Activated CD4-positive, alpha-beta T cell treated with anti-CD3 and anti-CD28 coated beads, Interleukin-2, amount 50 U/mL, for 1 hour (primary cell): ENCODE data around the gene OPHN1.

Experiments
- DNase-seq: peaks from one replicate; pipeline ENCODE4 v3.0.0-alpha.2; 2020

The OPHN1 gene

GRCh38 chrX:68433155-68433980 is at the start of gene OPHN1:
OPHN1 (minus strand) TSS chrX:68433495; CDS start chrX:68433020, 475 bp downstream.
- peak; percentile 0 for DNase-seq

GRCh38 chrX:68480969-68481368 is 47.7 kb upstream of the OPHN1 start:
- DNase-seq: no peak

- DNase-seq: no peak
Observed at GRCh38 chrX:68464796-68465195, 31.5 kb upstream of the OPHN1 start.

GRCh38 chrX:68463880-68464279 is 30.6 kb upstream of the OPHN1 start:
- no peak for DNase-seq

- peak; percentile 2 for DNase-seq
Observed at GRCh38 chrX:68462653-68463052, 29.4 kb upstream of the OPHN1 start.

GRCh38 chrX:68462197-68462596 is 28.9 kb upstream of the OPHN1 start:
- DNase-seq: no peak

- DNase-seq: no peak
Observed at GRCh38 chrX:68461576-68461975, 28.3 kb upstream of the OPHN1 start.

GRCh38 chrX:68461093-68461492 is 27.8 kb upstream of the OPHN1 start:
- DNase-seq: no peak

GRCh38 chrX:68455151-68455510 is 21.8 kb upstream of the OPHN1 start:
- no peak for DNase-seq

GRCh38 chrX:68454476-68455150 is 21.3 kb upstream of the OPHN1 start:
- no peak for DNase-seq

GRCh38 chrX:68451720-68452119 is 18.4 kb upstream of the OPHN1 start:
- no peak for DNase-seq

GRCh38 chrX:68443155-68443868 is 10.0 kb upstream of the OPHN1 start:
- DNase-seq: no peak

- no peak for DNase-seq
Observed at GRCh38 chrX:68440940-68441339, 7.6 kb upstream of the OPHN1 start.

- no peak for DNase-seq
Observed at GRCh38 chrX:68440442-68440841, 7.1 kb upstream of the OPHN1 start.

GRCh38 chrX:68439341-68439740 is 6.0 kb upstream of the OPHN1 start:
- DNase-seq: no peak

- DNase-seq: no peak
Observed at GRCh38 chrX:68438575-68438974, 5.3 kb upstream of the OPHN1 start.

- no peak for DNase-seq
Observed at GRCh38 chrX:68433981-68434299, 645 bp upstream of the OPHN1 start.

GRCh38 chrX:68432648-68433047 is 647 bp downstream of the OPHN1 start:
- DNase-seq: no peak

GRCh38 chrX:68431836-68432235 is 1.5 kb downstream of the OPHN1 start:
- DNase-seq: no peak

GRCh38 chrX:68429216-68429615 is 4.1 kb downstream of the OPHN1 start:
- no peak for DNase-seq

- DNase-seq: no peak
Observed at GRCh38 chrX:68428431-68428830, 4.9 kb downstream of the OPHN1 start.

- no peak for DNase-seq
Observed at GRCh38 chrX:68424719-68425118, 8.6 kb downstream of the OPHN1 start.

- no peak for DNase-seq
Observed at GRCh38 chrX:68422478-68422877, 10.8 kb downstream of the OPHN1 start.

- no peak for DNase-seq
Observed at GRCh38 chrX:68421636-68422035, 11.7 kb downstream of the OPHN1 start.
